WTC11 (cell line): ENCODE data around the gene PRXL2A. TPM values are rescaled to one million over a fixed set of nuclear protein-coding genes. Genes with fewer than 3 reads are reported as not detected.

Experiments used
- ATAC-seq: fragments of 200-7000 bp; cut with Tn5 transposase; 2 replicates; pipeline ENCODE4 v1.10.0; 2021; ENCODE audit warnings: mild to moderate bottlenecking, moderate library complexity
- CTCF ChIA-PET: fragments of 300-600 bp; sonication (Branson Sonifier 250); formaldehyde crosslinking; loops from one replicate; lab custom pipeline; 2021; ENCODE audit warnings: antibody characterized with exemption; lab: Charles Lee
- POLR2A ChIA-PET: fragments of 350-600 bp; sonication (Branson Sonifier 250); formaldehyde crosslinking; loops from one replicate; lab custom pipeline; 2021; ENCODE audit warnings: antibody characterized with exemption; lab: Charles Lee
- DNase-seq: peaks from one replicate; pipeline ENCODE4 v3.0.0; 2021; ENCODE audit warnings: low spot score
- H3K27ac Mint-ChIP-seq: 2 replicates; pipeline ENCODE4 v1.8.0; 2021; ENCODE audit warnings: mixed read lengths
- H3K27me3 Mint-ChIP-seq: 2 replicates; pipeline ENCODE4 v1.8.0; 2021; ENCODE audit warnings: low read depth, mild to moderate bottlenecking, moderate library complexity, mixed read lengths
- H3K36me3 Mint-ChIP-seq: 2 replicates; pipeline ENCODE4 v1.8.0; 2021; ENCODE audit warnings: mixed read lengths
- H3K4me1 Mint-ChIP-seq: 2 replicates; pipeline ENCODE4 v1.8.0; 2022; ENCODE audit warnings: mixed read lengths
- H3K4me3 Mint-ChIP-seq: 2 replicates; pipeline ENCODE4 v1.8.0; 2021; ENCODE audit warnings: mild to moderate bottlenecking, moderate library complexity, mixed read lengths
- H3K9me3 Mint-ChIP-seq: 2 replicates; pipeline ENCODE4 v1.8.0; 2021; ENCODE audit warnings: mixed read lengths
- EMX1 ChIP-seq: fragments of 250-450 bp; sonication (Bioruptor Pico); IDR thresholded peaks from 2 replicates; pipeline ENCODE4 v1.8.0; 2021; ENCODE audit warnings: mild to moderate bottlenecking
- ERG ChIP-seq: fragments of 250-450 bp; sonication (Bioruptor Pico); IDR thresholded peaks from 2 replicates; pipeline ENCODE4 v1.8.0; 2021; ENCODE audit warnings: mild to moderate bottlenecking
- FOXP1 ChIP-seq: sonication (generic); formaldehyde crosslinking; IDR thresholded peaks from 2 replicates; pipeline ENCODE4 v1.8.0; 2022; ENCODE audit warnings: missing genetic modification reagents, mild to moderate bottlenecking, moderate library complexity, borderline replicate concordance
- GABPB1 ChIP-seq: sonication (generic); formaldehyde crosslinking; IDR thresholded peaks from 2 replicates; pipeline ENCODE4 v1.8.1; 2023; ENCODE audit warnings: mild to moderate bottlenecking, missing genetic modification reagents
- IRF1 ChIP-seq: sonication (generic); formaldehyde crosslinking; IDR thresholded peaks from 2 replicates; pipeline ENCODE4 v1.8.0; 2023; ENCODE audit warnings: missing genetic modification reagents
- IRF2 ChIP-seq: sonication (generic); formaldehyde crosslinking; IDR thresholded peaks from 2 replicates; pipeline ENCODE4 v1.8.0; 2022; ENCODE audit warnings: low read depth, missing genetic modification reagents, borderline replicate concordance
- MLX ChIP-seq: sonication (generic); formaldehyde crosslinking; IDR thresholded peaks from 2 replicates; pipeline ENCODE4 v1.8.1; 2023; ENCODE audit warnings: mild to moderate bottlenecking, missing genetic modification reagents, moderate library complexity
- MYBL2 ChIP-seq: sonication (generic); formaldehyde crosslinking; IDR thresholded peaks from 2 replicates; pipeline ENCODE4 v1.8.1; 2023; ENCODE audit warnings: mild to moderate bottlenecking, moderate library complexity, missing genetic modification reagents
- NFATC4 ChIP-seq: fragments of 250-450 bp; sonication (Bioruptor Pico); IDR thresholded peaks from 2 replicates; pipeline ENCODE4 v1.9.0; 2021; ENCODE audit warnings: mild to moderate bottlenecking
- NR2C2 ChIP-seq: sonication (generic); formaldehyde crosslinking; IDR thresholded peaks from 2 replicates; pipeline ENCODE4 v1.8.0; 2022; ENCODE audit warnings: mild to moderate bottlenecking, missing genetic modification reagents
- PRRX2 ChIP-seq: fragments of 250-450 bp; sonication (Bioruptor Pico); IDR thresholded peaks from 2 replicates; pipeline ENCODE4 v1.8.0; 2021; ENCODE audit warnings: mild to moderate bottlenecking
- SP1 ChIP-seq: sonication (generic); formaldehyde crosslinking; conservative IDR thresholded peaks from 2 replicates; pipeline ENCODE4 v1.8.1; 2022; ENCODE audit warnings: missing genetic modification reagents
- TEAD1 ChIP-seq: sonication (generic); formaldehyde crosslinking; IDR thresholded peaks from 2 replicates; pipeline ENCODE4 v1.8.0; 2022; ENCODE audit warnings: mild to moderate bottlenecking, missing genetic modification reagents
- ZBTB21 ChIP-seq: sonication (generic); formaldehyde crosslinking; IDR thresholded peaks from 2 replicates; pipeline ENCODE4 v1.8.1; 2023; ENCODE audit warnings: mild to moderate bottlenecking, missing genetic modification reagents, borderline replicate concordance
- ZMAT4 ChIP-seq: fragments of 250-450 bp; sonication (Bioruptor Pico); IDR thresholded peaks from 2 replicates; pipeline ENCODE4 v1.9.0; 2021; ENCODE audit warnings: mild to moderate bottlenecking
- ZNF281 ChIP-seq: sonication (generic); formaldehyde crosslinking; IDR thresholded peaks from 2 replicates; pipeline ENCODE4 v1.8.0; 2023; ENCODE audit warnings: mild to moderate bottlenecking, missing genetic modification reagents
- ZNF416 ChIP-seq: fragments of 250-450 bp; sonication (Bioruptor Pico); IDR thresholded peaks from 2 replicates; pipeline ENCODE4 v1.9.0; 2021; ENCODE audit warnings: mild to moderate bottlenecking, inconsistent platforms
- total RNA-seq: library from RNA; stranded (reverse); gene quantifications from 3 replicates; pipeline ENCODE4 v1.2.3, GENCODE V29; 2021

Gene PRXL2A
- total RNA-seq, 1 experiment from 2014 or later, result 46.6 TPM

GRCh38 chr10:80394358-80394916, 13.9 kb upstream of the PRXL2A start:
- DNase-seq, result no peak
- no peak overlapping the region for H3K4me3 Mint-ChIP-seq
- H3K36me3 Mint-ChIP-seq, result no peaks in the 10 kb centered on the region
- TF ChIP-seq EMX1 (CRISPR knock-in tag) (no peak), ZBTB21 (no peak), ERG (no peak), IRF1 (CRISPR knock-in tag) (no peak), ZMAT4 (CRISPR knock-in tag) (no peak), ZNF281 (CRISPR knock-in tag) (no peak), MYBL2 (CRISPR knock-in tag) (no peak), MLX (CRISPR knock-in tag) (no peak)
- H3K27ac Mint-ChIP-seq, result no peak overlapping the region
- ChIA-PET POLR2A (interaction anchor here (0.7 kb wide), 3 partner anchors 19 to 532 kb away, joined by 4 to 5 read pairs (median 5); no protein-coding TSS in a partner anchor), CTCF (interaction anchor here (1.5 kb wide), 1 partner anchor 111 kb away, joined by 8 read pairs; no protein-coding TSS in a partner anchor)
- H3K4me1 Mint-ChIP-seq, result no peaks in the 10 kb centered on the region
- H3K9me3 Mint-ChIP-seq, result no peaks in the 10 kb centered on the region
- no peak for ATAC-seq
- H3K27me3 Mint-ChIP-seq, result peaks cover 7% of the 10 kb centered on the region; the same call in 1 of the 2 replicates

GRCh38 chr10:80397014-80397413, 11.3 kb upstream of the PRXL2A start:
- Mint-ChIP-seq H3K9me3 (no peaks in the 10 kb centered on the region; the same call in 1 of the 2 replicates), H3K4me3 (no peak overlapping the region), H3K27ac (no peak overlapping the region), H3K36me3 (no peaks in the 10 kb centered on the region), H3K27me3 (0 out of 2 replicates have a peak, but pooled peaks cover 2% of the 10 kb centered on the region), H3K4me1 (no peaks in the 10 kb centered on the region)
- CTCF ChIA-PET, result interaction anchor here (0.9 to 2.1 kb wide), 2 partner anchors 19 to 199 kb away, joined by 3 to 10 read pairs; no protein-coding TSS in a partner anchor
- no peak for ATAC-seq
- DNase-seq, result no peak
- POLR2A ChIA-PET, result interaction anchor here (0.9 kb wide), 1 partner anchor 9 kb away, joined by 6 read pairs; no protein-coding TSS in a partner anchor
- no peak for TF ChIP-seq NFATC4 (CRISPR knock-in tag)
- TF ChIP-seq GABPB1 (CRISPR knock-in tag), result peak; percentile 61; the same call in 1 of the 2 replicates

- TF ChIP-seq IRF2 (no peak), ZNF416 (no peak), SP1 (no peak), TEAD1 (CRISPR knock-in tag) (no peak), FOXP1 (no peak), NR2C2 (no peak), PRRX2 (CRISPR knock-in tag) (no peak)
- DNase-seq, result no peak
- no peak for ATAC-seq
- ChIA-PET POLR2A (no interaction called here), CTCF (no interaction called here)
- Mint-ChIP-seq H3K27me3 (0 out of 2 replicates have a peak, but pooled peaks cover 2% of the 10 kb centered on the region), H3K4me3 (no peak overlapping the region), H3K4me1 (no peaks in the 10 kb centered on the region; the same call in none of the 2 replicates), H3K27ac (no peak overlapping the region), H3K36me3 (no peaks in the 10 kb centered on the region), H3K9me3 (no peaks in the 10 kb centered on the region; the same call in 1 of the 2 replicates)
Measured at GRCh38 chr10:80400136-80400804, 8.1 kb upstream of the PRXL2A start.
